H1 (cell line): ENCODE measurements around the gene HECTD1. TPM values are rescaled to one million over a fixed set of nuclear protein-coding genes. Genes with fewer than 3 reads are reported as not detected.

ENCODE experiments used
- CTCF ChIA-PET: fragments of 300-600 bp; sonication (Branson Sonifier 250); formaldehyde crosslinking; loops from one replicate; lab custom pipeline; 2021; ENCODE audit not compliant: partially characterized antibody; lab: Charles Lee
- POLR2A ChIA-PET: fragments of 300-600 bp; sonication (Branson Sonifier 250); formaldehyde crosslinking; loops from one replicate; lab custom pipeline; 2021; ENCODE audit warnings: inconsistent platforms; ENCODE audit not compliant: partially characterized antibody; lab: Charles Lee
- DNase-seq, 2 experiments: peaks; one replicate each; pipeline versions ENCODE4 v3.0.0 to v3.0.0-alpha.2; 2010 to 2022; ENCODE audit warnings: low spot score in 2 of 2, low read depth in 1 of 2, mixed read lengths in 1 of 2
- FAIRE-seq: peaks from 2 replicates; lab custom pipeline; 2011; peaks lifted over from hg19 to GRCh38; lab: Jason Lieb, UNC
- H2AFZ ChIP-seq: 2 replicates; pipeline ENCODE4 v1.8.1; 2012; ENCODE audit warnings: low read length, inconsistent platforms
- H2AK5ac ChIP-seq: 2 replicates; pipeline ENCODE4 v1.6.1; 2013; ENCODE audit warnings: low read depth, low read length
- H2BK120ac ChIP-seq: replicated peaks from 2 replicates; pipeline ENCODE3; 2013; ENCODE audit warnings: low read depth, low read length, inconsistent platforms
- H2BK12ac ChIP-seq: 2 replicates; pipeline ENCODE4 v1.6.1; 2013; ENCODE audit warnings: low read depth, low read length
- H2BK15ac ChIP-seq: 2 replicates; pipeline ENCODE4 v1.6.1; 2013; ENCODE audit warnings: low read length
- H2BK20ac ChIP-seq: 2 replicates; pipeline ENCODE4 v1.6.1; 2013; ENCODE audit warnings: low read length
- H2BK5ac ChIP-seq: 2 replicates; pipeline ENCODE4 v1.6.1; 2013; ENCODE audit warnings: low read depth, low read length
- H3K14ac ChIP-seq: 2 replicates; pipeline ENCODE4 v1.6.1; 2013; ENCODE audit warnings: inconsistent platforms; ENCODE audit not compliant: insufficient read length
- H3K18ac ChIP-seq: 2 replicates; pipeline ENCODE4 v1.6.1; 2013; ENCODE audit warnings: low read length; ENCODE audit errors: extremely low read depth
- H3K23ac ChIP-seq: 2 replicates; pipeline ENCODE4 v1.6.1; 2013; ENCODE audit warnings: inconsistent platforms; ENCODE audit not compliant: insufficient read length
- H3K23me2 ChIP-seq: 2 replicates; pipeline ENCODE4 v1.6.1; 2013; ENCODE audit warnings: low read depth, low read length
- H3K27ac ChIP-seq: 2 replicates; pipeline ENCODE4 v1.6.1; 2011; ENCODE audit warnings: low read depth, low read length, inconsistent platforms
- H3K27me3 ChIP-seq, 4 experiments: replicated peaks in 1 of 4; 1 replicate in 1 of 4; 2 replicates in 3 of 4; pipeline versions ENCODE4 v1.6.1 to v1.8.1; 2011 to 2013; ENCODE audit warnings: low read length in 3 of 4, mild to moderate bottlenecking in 3 of 4, inconsistent platforms in 2 of 4, mixed read lengths in 2 of 4, moderate library complexity in 1 of 4; ENCODE audit not compliant: control insufficient read depth in 3 of 4, insufficient read depth in 3 of 4; ENCODE audit errors: extremely low read depth in 1 of 4
- H3K36me3 ChIP-seq, 4 experiments: 2 replicates each; pipeline versions ENCODE4 v1.6.1 to v1.8.1; 2011 to 2013; ENCODE audit warnings: mild to moderate bottlenecking in 4 of 4, low read length in 3 of 4, moderate library complexity in 2 of 4, control low read depth in 1 of 4, inconsistent platforms in 1 of 4; ENCODE audit not compliant: insufficient read depth in 4 of 4, control insufficient read depth in 2 of 4
- H3K4ac ChIP-seq: replicated peaks from 2 replicates; pipeline ENCODE3; 2013; ENCODE audit warnings: low read length, low read depth, mixed read lengths, inconsistent platforms; ENCODE audit not compliant: insufficient read length
- H3K4me1 ChIP-seq, 4 experiments: replicated peaks in 1 of 4; 1 replicate in 1 of 4; 2 replicates in 3 of 4; pipeline versions ENCODE4 v1.6.1 to v1.8.1; 2011 to 2013; ENCODE audit warnings: low read length in 3 of 4, inconsistent platforms in 2 of 4, mixed read lengths in 1 of 4; ENCODE audit not compliant: insufficient read depth in 4 of 4, control insufficient read depth in 3 of 4
- H3K4me2 ChIP-seq, 2 experiments: 2 replicates each; pipeline versions ENCODE4 v1.6.1 to v1.8.1; 2011 to 2013; ENCODE audit warnings: low read depth in 2 of 2, low read length in 2 of 2, control low read depth in 1 of 2, inconsistent platforms in 1 of 2, mild to moderate bottlenecking in 1 of 2; ENCODE audit not compliant: insufficient read depth in 1 of 2
- H3K4me3 ChIP-seq, 4 experiments: fragments of 200-600, 300-600 bp in 1 of 4; sonication (generic), shearing (Covaris generic), sonication (Bioruptor Twin) in 1 of 4; 2 replicates each; pipeline versions ENCODE4 v1.5.1 to v1.8.1; 2011 to 2016; ENCODE audit warnings: low read length in 4 of 4, low read depth in 3 of 4, control low read depth in 2 of 4, inconsistent platforms in 2 of 4, mild to moderate bottlenecking in 2 of 4, mixed read lengths in 1 of 4, moderate library complexity in 1 of 4; ENCODE audit not compliant: insufficient read depth in 2 of 4; ENCODE audit errors: extremely low read depth in 1 of 4
- H3K56ac ChIP-seq: replicated peaks from 2 replicates; pipeline ENCODE3; 2013; ENCODE audit warnings: low read depth, mild to moderate bottlenecking, mixed read lengths, low read length, inconsistent platforms; ENCODE audit not compliant: insufficient read length
- H3K79me1 ChIP-seq: 2 replicates; pipeline ENCODE4 v1.6.1; 2013; ENCODE audit warnings: low read depth, low read length, control low read depth
- H3K79me2 ChIP-seq, 2 experiments: 2 replicates each; pipeline versions ENCODE4 v1.6.1 to v1.8.1; 2012 to 2013; ENCODE audit warnings: low read length in 2 of 2, mild to moderate bottlenecking in 2 of 2, inconsistent platforms in 1 of 2; ENCODE audit not compliant: insufficient read depth in 2 of 2, control insufficient read depth in 1 of 2
- H3K9ac ChIP-seq, 4 experiments: replicated peaks in 1 of 4; 1 replicate in 1 of 4; 2 replicates in 3 of 4; pipeline versions ENCODE4 v1.6.1 to v1.8.1; 2011 to 2013; ENCODE audit warnings: low read depth in 3 of 4, low read length in 3 of 4, control low read depth in 2 of 4, mild to moderate bottlenecking in 2 of 4, moderate library complexity in 2 of 4, inconsistent platforms in 1 of 4; ENCODE audit errors: extremely low read depth in 1 of 4
- H3K9me3 ChIP-seq, 2 experiments: 2 replicates each; pipeline versions ENCODE4 v1.6.1 to v1.8.1; 2012 to 2013; ENCODE audit warnings: mild to moderate bottlenecking in 2 of 2, moderate library complexity in 2 of 2, control low read depth in 1 of 2, inconsistent platforms in 1 of 2, low read depth in 1 of 2, low read length in 1 of 2, mixed read lengths in 1 of 2; ENCODE audit not compliant: insufficient read depth in 2 of 2
- H4K20me1 ChIP-seq, 2 experiments: replicated peaks in 1 of 2; 2 replicates each; pipeline versions ENCODE3 to v1.8.1; 2011 to 2013; ENCODE audit warnings: inconsistent platforms in 2 of 2, low read length in 2 of 2, mild to moderate bottlenecking in 1 of 2; ENCODE audit not compliant: insufficient read depth in 2 of 2, control insufficient read depth in 1 of 2
- H4K5ac ChIP-seq: 2 replicates; pipeline ENCODE4 v1.6.1; 2013; ENCODE audit warnings: low read length, low read depth, mixed read lengths, inconsistent platforms; ENCODE audit not compliant: insufficient read length
- H4K8ac ChIP-seq: 2 replicates; pipeline ENCODE4 v1.8.0; 2013; ENCODE audit warnings: mild to moderate bottlenecking, moderate library complexity, low read length, inconsistent platforms; ENCODE audit not compliant: insufficient read depth; ENCODE audit errors: extremely low read depth
- H4K91ac ChIP-seq: replicated peaks from 2 replicates; pipeline ENCODE3; 2013; ENCODE audit warnings: low read length, mixed read lengths, inconsistent platforms; ENCODE audit not compliant: insufficient read length
- POLR2A ChIP-seq, 2 experiments: IDR thresholded peaks; 1 replicate in 1 of 2; 2 replicates in 1 of 2; pipeline ENCODE4 v1.6.1; 2011; ENCODE audit warnings: low read depth in 2 of 2, low read length in 2 of 2, mild to moderate bottlenecking in 2 of 2; ENCODE audit errors: control extremely low read depth in 1 of 2
- WGBS, 2 experiments: shearing (Covaris generic) in 1 of 2; methylation state at CpG; one replicate each; pipeline versions ENCODE4 v1.1.6 to v1.1.7; 2013 to 2015; ENCODE audit warnings: low lambda C conversion rate in 2 of 2, mixed read lengths in 2 of 2, inconsistent platforms in 1 of 2, low coverage in 1 of 2, missing lambda C conversion rate in 1 of 2; ENCODE audit not compliant: insufficient replicate concordance in 2 of 2, insufficient coverage in 1 of 2, insufficient read length in 1 of 2; ENCODE audit errors: extremely low coverage in 1 of 2, missing lambda C conversion rate in 1 of 2; 5-methylcytosine and 5-hydroxymethylcytosine counted together
- polyA plus RNA-seq, 7 experiments: library from polyadenylated mRNA; depleted of rRNA in 3 of 7; stranded (reverse) in 5 of 7; unstranded in 2 of 7; fragments of >200 nt in 5 of 7; fragments of 200-250 nt in 2 of 7; gene quantifications; 1 replicate in 5 of 7; 2 replicates in 1 of 7; 4 replicates in 1 of 7; pipeline versions ENCODE4 v1.2.1 to v1.2.3, GENCODE V29; 2011 to 2013; ENCODE audit warnings: missing spikeins in 2 of 7, mixed read lengths in 2 of 7
- total RNA-seq: library from RNA; stranded (reverse); fragmentation: NEBNext Ultra II Directional; extraction: Animal tissue kit (Norgen Biotek cat#: 25700); gene quantifications from 2 replicates; pipeline ENCODE4 v1.2.1, GENCODE V29; 2021

The HECTD1 gene
- total and polyA plus RNA-seq, 2 of the 8 experiments (the other 6 are each of a cell fraction or from before 2014, with no cell fraction given) = 44.7 to 105 TPM

GRCh38 chr14:31201111-31201510, 6.5 kb downstream of the HECTD1 start:
- Histone ChIP-seq H4K5ac (no peak overlapping the region), H3K4me3 (no peak overlapping the region), H4K8ac (no peak overlapping the region), H3K9me3 (no peaks in the 10 kb centered on the region), H2BK120ac (no peak overlapping the region), H3K79me2 (peaks cover 4 to 73% of the 10 kb centered on the region in 2 experiments; a peak in 3 of 4 replicates), H2BK20ac (no peak overlapping the region), H2AK5ac (no peak overlapping the region), H3K27ac (no peak overlapping the region), H4K20me1 (peaks cover 3 to 6% of the 10 kb centered on the region in 2 experiments), H2BK5ac (no peak overlapping the region), H4K91ac (no peak overlapping the region), H3K56ac (no peak overlapping the region), H3K18ac (no peak overlapping the region), H3K79me1 (no peaks in the 10 kb centered on the region), H3K14ac (no peak overlapping the region), H3K27me3 (no peaks in the 10 kb centered on the region), H3K23me2 (peaks cover 2% of the 10 kb centered on the region), H2AFZ (no peak overlapping the region), H3K4ac (no peak overlapping the region), H3K36me3 (peaks cover 0 to 13% (median 4%) of the 10 kb centered on the region in 4 experiments; a peak in 3 of 8 replicates), H2BK15ac (no peak overlapping the region), H3K4me1 (peaks cover 0 to 1% (median 0%) of the 10 kb centered on the region in 4 experiments; a peak in 2 of 7 replicates), H3K9ac (no peak overlapping the region), H3K23ac (no peak overlapping the region), H3K4me2 (no peak overlapping the region), H2BK12ac (no peak overlapping the region)
- 90% methylated on average over 1 of the region's 1 CpG; no CpG with 5 or more reads in 1 of the 2 experiments for WGBS, 2 experiments
- FAIRE-seq (no peak), DNase-seq (no peak)
- no peak for TF ChIP-seq POLR2A (IDR thresholded peaks at IDR 0.05; ENCODE audit: control extremely low read depth in 1 of 2, low read depth in 2 of 2, low read length in 2 of 2)
- ChIA-PET CTCF (interaction anchor here (1.4 kb wide), 1 partner anchor 101 kb away, joined by 3 read pairs; no protein-coding TSS in a partner anchor), POLR2A (interaction anchor here (1.9 kb wide), 1 partner anchor 33 kb away, joined by 5 read pairs; no protein-coding TSS in a partner anchor)
